ENCODE measurements around the gene PAQR9. TPM values are rescaled to one million over a fixed set of nuclear protein-coding genes. Genes with fewer than 3 reads are reported as not detected.
"Not testable (repeated sequence)": the region's sequence is repeated elsewhere in the genome, so short reads cannot be mapped to it uniquely, and the experiment has no call there.

PAQR9 gene
- total and polyA plus RNA-seq, 2 of the 13 experiments (the other 11 are each of a cell fraction or from before 2014, with no cell fraction given): 3.7 to 10.3 TPM

- TF ChIP-seq RERE (CRISPR knock-in tag; IDR thresholded peaks at IDR 0.05; ENCODE audit: low read depth): no peak
- TF ChIP-seq SAFB2 (CRISPR knock-in tag; IDR thresholded peaks at IDR 0.05; ENCODE audit: borderline replicate concordance, low read depth): no peak
These were observed 27.2 kb upstream of the PAQR9 start (continued) for GRCh38 chr3:142990721-142991120.

GRCh38 chr3:142988826-142989225 lies 25.4 kb upstream of the PAQR9 start:
- H2AFZ ChIP-seq (ENCODE audit: low read length); H4K20me1 ChIP-seq (ENCODE audit: insufficient read depth, low read length); FAIRE-seq; BruUV-seq (replicated peaks); H3K27ac ChIP-seq (ENCODE audit: extremely low read length, insufficient read depth, low read length); CTCF ChIA-PET (ENCODE audit: low intra/inter-chr PET ratio, low total read pairs); POLR2A ChIA-PET; H3K79me2 ChIP-seq (ENCODE audit: insufficient read depth, low read length); H3K36me3 ChIP-seq (replicated peaks in 1 of 2; ENCODE audit: control insufficient read depth in 1 of 2, insufficient read depth in 2 of 2, low read length in 2 of 2); DNase-seq (ENCODE audit: low spot score); H3K4me3 ChIP-seq (replicated peaks in 1 of 3; ENCODE audit: insufficient read depth in 1 of 3, low read depth in 2 of 3, low read length in 3 of 3); H3K9ac ChIP-seq (ENCODE audit: insufficient read depth, low read depth, low read length); H3K4me2 ChIP-seq (ENCODE audit: low read depth, low read length); H3K27me3 ChIP-seq (ENCODE audit: control insufficient read depth in 1 of 2, insufficient read depth in 2 of 2, low read length in 2 of 2); H3K9me3 ChIP-seq (ENCODE audit: low read length); intact Hi-C loops (cut with micrococcal nuclease; ENCODE audit: unreplicated experiment); ATAC-seq; in situ Hi-C loops (cut with HindIII; ENCODE audit: extremely low pct_ligation_motif_present, low pct_unique_long_range_greater_than_20kb): not testable (repeated sequence)
- WGBS (ENCODE audit: low lambda C conversion rate): 56% methylated on average over 2 of the region's 3 CpGs
- peaks cover 40% of the 10 kb centered on the region for H3K4me1 ChIP-seq (ENCODE audit: insufficient read depth, low read length)

- H4K20me1 ChIP-seq (ENCODE audit: insufficient read depth, low read length); H2AFZ ChIP-seq (ENCODE audit: low read length); FAIRE-seq; H3K9me3 ChIP-seq (ENCODE audit: low read length); H3K27me3 ChIP-seq (ENCODE audit: control insufficient read depth in 1 of 2, insufficient read depth in 2 of 2, low read length in 2 of 2); H3K79me2 ChIP-seq (ENCODE audit: insufficient read depth, low read length); H3K27ac ChIP-seq (ENCODE audit: extremely low read length, insufficient read depth, low read length); ATAC-seq; in situ Hi-C loops (cut with HindIII; ENCODE audit: extremely low pct_ligation_motif_present, low pct_unique_long_range_greater_than_20kb); DNase-seq (ENCODE audit: low spot score); H3K4me3 ChIP-seq (replicated peaks in 1 of 3; ENCODE audit: insufficient read depth in 1 of 3, low read depth in 2 of 3, low read length in 3 of 3); H3K9ac ChIP-seq (ENCODE audit: insufficient read depth, low read depth, low read length); intact Hi-C loops (cut with micrococcal nuclease; ENCODE audit: unreplicated experiment); H3K4me2 ChIP-seq (ENCODE audit: low read depth, low read length); H3K36me3 ChIP-seq (replicated peaks in 1 of 2; ENCODE audit: control insufficient read depth in 1 of 2, insufficient read depth in 2 of 2, low read length in 2 of 2); BruUV-seq (replicated peaks): not testable (repeated sequence)
- peaks cover 40% of the 10 kb centered on the region for H3K4me1 ChIP-seq (ENCODE audit: insufficient read depth, low read length)
- ChIA-PET POLR2A (interaction anchor here (0.9 to 1.3 kb wide), 2 partner anchors 13 to 46 kb away, joined by 3 read pairs; partner anchors contain the start of gene U2SURP), CTCF (ENCODE audit: low intra/inter-chr PET ratio, low total read pairs) (interaction anchor here (2.6 kb wide), 1 partner anchor 58 kb away, joined by 67 read pairs; no protein-coding TSS in a partner anchor)
- 50% methylated on average over 2 of the region's 2 CpGs for WGBS (ENCODE audit: low lambda C conversion rate)
These were observed 24.7 kb upstream of the PAQR9 start for GRCh38 chr3:142988221-142988620.
